HG02970 (cell line): Measurements from ENCODE around the gene PPIE.

Experiments used
- ATAC-seq: cut with Tn5 transposase; IDR thresholded peaks from one replicate; pipeline ENCODE4 v1.9.1; 2021; ENCODE audit warnings: mild to moderate bottlenecking, moderate library complexity, moderate number of reproducible peaks; ENCODE audit not compliant: unreplicated experiment, low FRiP score

PPIE gene

GRCh38 chr1:39738622-39739366 lies at the start of gene PPIE:
PPIE (plus strand) TSS chr1:39738882; CDS start chr1:39738901, 19 bp downstream.
- peak; percentile 67 for ATAC-seq

GRCh38 chr1:39689214-39689613 lies 49.5 kb upstream of the PPIE start:
- no peak for ATAC-seq

- no peak for ATAC-seq
Observed at GRCh38 chr1:39689635-39690034, 49.0 kb upstream of the PPIE start.

GRCh38 chr1:39690225-39690624 lies 48.5 kb upstream of the PPIE start:
- no peak for ATAC-seq

- no peak for ATAC-seq
Observed at GRCh38 chr1:39690794-39691382, 47.8 kb upstream of the PPIE start.

- ATAC-seq, result no peak
Observed at GRCh38 chr1:39691383-39692151, 47.1 kb upstream of the PPIE start, which contains the start of gene HPCAL4. HPCAL4 (minus strand) TSS chr1:39691433; CDS start chr1:39684603, 6,830 bp downstream.

- ATAC-seq, result no peak
Observed at GRCh38 chr1:39692152-39693074, 46.3 kb upstream of the PPIE start.

- ATAC-seq, result no peak
Observed at GRCh38 chr1:39694026-39694425, 44.7 kb upstream of the PPIE start.

- no peak for ATAC-seq
Observed at GRCh38 chr1:39695016-39695415, 43.7 kb upstream of the PPIE start.

GRCh38 chr1:39696448-39696847 lies 42.2 kb upstream of the PPIE start:
- ATAC-seq, result no peak

- ATAC-seq, result no peak
Observed at GRCh38 chr1:39698568-39698967, 40.1 kb upstream of the PPIE start.

- no peak for ATAC-seq
Observed at GRCh38 chr1:39699419-39699818, 39.3 kb upstream of the PPIE start.

GRCh38 chr1:39700348-39700747 lies 38.3 kb upstream of the PPIE start:
- no peak for ATAC-seq

GRCh38 chr1:39701049-39701439 lies 37.6 kb upstream of the PPIE start:
- no peak for ATAC-seq

GRCh38 chr1:39704757-39705156 lies 33.9 kb upstream of the PPIE start:
- ATAC-seq, result no peak

GRCh38 chr1:39707506-39707905 lies 31.2 kb upstream of the PPIE start:
- no peak for ATAC-seq

- ATAC-seq, result no peak
Observed at GRCh38 chr1:39711104-39711965, 27.3 kb upstream of the PPIE start.

GRCh38 chr1:39711966-39712340 lies 26.7 kb upstream of the PPIE start:
- no peak for ATAC-seq

- no peak for ATAC-seq
Observed at GRCh38 chr1:39713557-39713956, 25.1 kb upstream of the PPIE start.
